GM21515 (cell line): ENCODE data around the gene ZNF423.
"Not testable (repeated sequence)": the region's sequence is repeated elsewhere in the genome, so short reads cannot be mapped to it uniquely, and the experiment has no call there.

ENCODE experiments used
- ATAC-seq: cut with Tn5 transposase; IDR thresholded peaks from one replicate; pipeline ENCODE4 v1.9.1; 2021; ENCODE audit not compliant: unreplicated experiment

Gene ZNF423

DNA sequence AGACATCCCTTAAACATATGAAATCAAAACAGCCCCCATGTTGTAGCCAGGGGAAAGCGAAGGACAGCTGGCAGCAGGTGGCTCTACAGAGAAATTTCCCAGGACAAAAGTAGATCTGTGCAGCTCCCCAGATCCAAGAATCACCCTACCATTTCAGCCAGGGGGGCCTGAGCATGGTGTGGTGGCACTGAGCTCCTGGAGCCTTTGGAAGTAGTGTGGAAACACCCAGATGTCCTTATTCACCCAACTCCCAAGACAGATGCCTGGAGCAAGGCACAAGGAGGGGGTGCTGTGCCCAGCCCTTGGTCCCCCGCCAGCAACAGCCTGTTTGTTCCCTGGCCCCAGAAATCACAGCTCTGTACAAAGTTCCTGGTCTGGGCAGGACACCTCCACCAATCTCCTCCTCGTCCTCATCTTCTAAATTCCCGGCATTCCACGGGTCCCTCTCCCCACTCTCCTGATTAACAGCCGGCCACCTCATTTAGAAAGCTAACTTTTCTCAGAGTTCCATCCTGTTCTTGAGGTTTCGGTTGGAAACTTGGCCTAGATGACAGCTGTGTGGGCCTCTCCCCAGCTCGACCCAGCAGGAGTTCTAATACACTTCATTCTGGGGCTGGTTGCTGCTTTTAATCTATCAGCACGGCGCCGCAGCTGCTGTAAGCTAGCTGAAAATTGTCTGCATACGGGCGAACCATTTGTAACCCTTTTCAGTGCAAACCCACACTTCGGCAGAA lies 291.2 kb downstream of the ZNF423 start:
- no peak for ATAC-seq

DNA sequence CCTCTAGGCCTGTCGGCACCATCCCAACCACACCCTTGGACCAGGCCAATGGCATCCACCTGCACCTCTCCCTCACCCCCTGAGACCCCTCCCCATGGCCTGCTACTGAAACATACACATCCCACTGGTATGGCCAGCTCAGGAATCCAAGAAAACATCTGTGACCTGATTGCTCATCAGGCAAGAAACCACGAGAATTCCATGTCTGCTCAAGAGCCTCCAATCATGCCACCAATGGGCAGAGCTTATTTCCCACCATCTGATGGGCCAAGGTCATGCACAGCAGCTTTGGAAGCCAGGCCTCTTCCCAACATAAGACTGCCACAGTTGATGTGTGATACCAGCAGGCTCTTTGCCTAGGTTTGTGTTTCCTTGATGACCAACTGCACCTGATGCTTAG lies 292.2 kb downstream of the ZNF423 start:
- ATAC-seq, result no peak

DNA sequence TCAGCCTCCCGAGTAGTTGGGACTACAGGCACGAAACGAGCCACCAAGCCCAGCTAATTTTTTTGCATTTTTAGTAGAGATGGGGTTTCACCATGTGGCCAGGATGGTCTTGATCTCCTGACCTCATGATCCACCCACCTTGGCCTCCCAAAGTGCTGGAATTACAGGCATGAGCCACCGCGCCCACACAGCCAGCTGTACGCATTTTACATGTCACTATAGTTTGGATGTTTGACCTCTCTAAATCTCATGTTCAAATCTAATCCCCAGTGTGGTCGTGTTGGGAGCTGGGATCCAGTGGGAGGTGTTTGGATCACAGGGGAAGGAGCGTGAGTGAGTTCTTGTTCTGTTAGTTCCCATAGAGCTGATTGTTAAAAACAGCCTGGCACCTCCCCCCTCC lies 293.0 kb downstream of the ZNF423 start:
- ATAC-seq, result not testable (repeated sequence)

DNA sequence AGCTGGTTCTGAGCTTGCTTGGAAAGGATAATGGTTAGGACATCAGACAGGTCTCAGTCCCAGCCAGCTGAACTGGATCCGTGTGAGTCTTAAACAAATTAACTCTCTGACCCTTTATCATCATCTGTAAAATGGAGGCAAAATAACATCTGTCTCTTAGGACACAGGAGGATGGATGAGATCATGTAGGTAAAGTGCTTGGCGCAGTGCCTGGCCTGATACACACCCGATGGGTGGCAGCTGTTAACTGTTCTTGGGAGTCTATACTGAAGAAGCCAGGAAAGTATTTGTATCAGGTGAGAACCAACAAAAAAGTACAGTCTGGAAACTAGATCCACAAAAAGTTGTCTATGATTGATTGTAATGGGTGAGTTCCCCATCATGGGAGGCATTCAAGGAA lies 293.7 kb downstream of the ZNF423 start:
- ATAC-seq, result no peak

DNA sequence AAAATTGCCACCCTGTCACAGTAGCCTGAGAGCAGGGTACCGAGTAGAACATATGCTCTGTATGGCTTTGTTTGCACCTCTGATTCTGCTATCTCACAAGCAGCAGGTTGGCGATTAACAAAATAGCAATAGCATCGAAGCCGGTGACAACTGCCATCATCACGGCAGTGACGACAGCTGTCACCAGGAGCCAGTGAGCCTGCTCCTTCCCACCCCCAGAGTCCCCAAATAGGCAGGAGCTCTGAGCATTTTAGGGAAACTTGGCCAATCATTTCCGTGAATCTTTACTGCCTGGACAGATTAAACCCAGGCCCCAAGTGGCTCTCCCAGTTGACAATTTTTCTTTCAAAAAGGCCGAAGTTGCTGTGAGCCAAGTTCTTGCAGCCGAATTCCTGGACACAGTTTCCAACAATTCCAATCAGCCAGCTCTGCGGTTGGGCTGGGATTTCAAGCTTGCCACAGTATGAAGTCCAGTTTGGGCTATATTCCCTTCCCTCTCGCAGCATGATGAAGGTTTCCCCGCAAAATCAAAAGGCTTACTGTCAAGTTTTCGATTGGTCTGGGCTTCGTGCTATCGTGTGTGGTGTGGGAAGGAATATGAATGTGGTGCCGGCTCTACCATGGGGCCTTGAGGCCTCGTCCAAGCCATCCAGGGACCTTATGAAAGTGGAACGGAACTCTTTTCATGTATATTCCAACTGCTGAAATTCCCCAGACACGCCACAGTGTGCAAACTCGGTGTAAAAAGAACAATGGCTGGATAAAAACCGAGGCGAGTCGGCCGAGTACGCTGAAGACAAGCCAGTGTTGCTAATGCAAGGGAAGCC lies 295.7 kb downstream of the ZNF423 start:
- no peak for ATAC-seq

DNA sequence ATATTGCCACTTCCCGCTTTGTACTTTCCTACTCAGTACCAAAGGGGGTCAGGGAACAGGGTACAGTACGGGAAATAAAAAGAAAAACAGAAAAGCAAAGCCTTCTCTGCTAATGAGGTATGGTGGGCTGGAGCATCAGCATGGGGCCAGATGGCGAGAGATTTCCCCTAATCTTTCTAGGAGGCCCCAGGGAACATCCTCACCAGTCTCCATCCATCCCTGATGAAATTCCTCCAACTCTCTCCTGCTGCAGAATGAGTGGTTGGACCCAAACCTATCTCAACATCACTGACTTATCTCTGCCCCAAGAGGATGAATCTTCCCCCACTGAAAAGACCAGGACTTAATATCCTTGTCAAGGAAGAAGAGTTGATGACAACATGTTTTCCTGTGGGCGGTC lies 296.7 kb downstream of the ZNF423 start:
- ATAC-seq, result no peak

DNA sequence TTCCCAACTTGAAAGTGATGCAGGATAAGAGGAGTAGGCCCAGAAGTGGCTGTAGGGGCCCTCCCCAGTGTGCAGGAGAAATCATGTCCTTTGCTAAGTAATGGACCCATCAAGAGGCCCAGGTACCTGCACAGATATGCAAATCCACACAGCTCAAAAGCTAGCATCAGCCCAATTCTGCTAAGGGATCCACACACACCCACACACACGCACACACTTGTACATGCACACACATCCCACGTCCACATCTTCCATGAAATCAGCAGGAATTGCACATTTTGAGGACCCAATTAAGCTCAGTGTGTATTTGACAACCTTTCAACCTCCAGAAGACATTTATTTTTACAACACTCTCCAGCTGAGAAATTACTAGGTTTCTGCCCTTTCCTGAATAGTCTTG lies 297.5 kb downstream of the ZNF423 start:
- ATAC-seq, result no peak

DNA sequence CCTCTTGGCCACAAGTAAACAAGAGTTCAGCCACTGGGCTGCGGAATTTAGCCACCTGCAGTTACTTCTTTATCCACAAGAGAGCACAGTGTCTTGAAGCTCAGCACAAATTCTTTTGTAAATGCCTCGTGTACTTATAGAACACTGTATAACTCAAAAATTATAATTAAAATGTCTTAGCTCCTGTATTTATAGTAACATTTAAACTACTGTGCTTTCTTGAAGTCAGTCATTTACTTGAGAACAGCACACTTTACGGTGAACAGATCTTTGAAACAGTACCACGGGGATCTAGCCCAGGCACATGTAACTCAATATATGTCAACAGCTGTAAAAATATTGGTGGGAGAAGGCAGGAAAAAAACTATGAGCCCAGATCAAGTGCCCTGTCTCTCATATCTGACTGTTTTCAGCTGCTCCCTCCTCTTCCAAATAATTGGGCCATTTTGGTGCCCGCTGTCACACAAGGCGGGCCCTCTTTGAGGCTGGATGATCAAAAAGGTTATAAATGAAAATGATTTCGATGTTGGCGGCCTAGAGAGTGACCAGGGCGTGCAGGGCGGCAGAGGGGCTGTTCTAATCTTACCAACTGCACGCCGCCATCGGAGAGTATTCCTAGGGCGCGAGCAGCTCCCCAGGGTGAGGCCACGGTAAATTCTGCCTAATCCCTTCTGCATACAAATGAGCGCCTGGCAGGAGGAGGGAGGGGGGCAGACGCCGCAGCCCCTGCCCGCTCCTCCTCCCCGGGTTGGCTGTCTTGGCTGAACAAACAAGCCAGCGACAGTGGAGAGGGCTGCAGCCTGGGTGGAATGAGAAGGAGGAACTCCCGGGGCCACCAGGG lies 299.1 kb downstream of the ZNF423 start:
- ATAC-seq, result no peak

DNA sequence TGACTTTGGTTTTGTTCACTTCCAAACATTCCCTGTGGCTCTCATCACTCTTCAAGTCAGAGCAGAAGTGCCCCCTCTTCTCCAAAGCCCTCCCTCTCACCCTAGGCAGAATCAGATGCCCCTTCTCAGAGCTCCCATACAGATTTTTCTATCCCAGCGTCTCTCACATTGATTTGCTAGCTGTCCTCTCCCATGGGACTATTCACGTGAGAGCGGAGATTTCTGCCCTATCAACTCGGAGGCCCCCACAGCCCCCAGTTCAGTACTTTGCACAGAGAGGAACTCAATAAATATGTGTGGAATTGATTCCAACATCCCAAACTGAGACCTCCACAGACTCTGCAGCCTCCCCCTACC lies 299.7 kb downstream of the ZNF423 start:
- no peak for ATAC-seq

DNA sequence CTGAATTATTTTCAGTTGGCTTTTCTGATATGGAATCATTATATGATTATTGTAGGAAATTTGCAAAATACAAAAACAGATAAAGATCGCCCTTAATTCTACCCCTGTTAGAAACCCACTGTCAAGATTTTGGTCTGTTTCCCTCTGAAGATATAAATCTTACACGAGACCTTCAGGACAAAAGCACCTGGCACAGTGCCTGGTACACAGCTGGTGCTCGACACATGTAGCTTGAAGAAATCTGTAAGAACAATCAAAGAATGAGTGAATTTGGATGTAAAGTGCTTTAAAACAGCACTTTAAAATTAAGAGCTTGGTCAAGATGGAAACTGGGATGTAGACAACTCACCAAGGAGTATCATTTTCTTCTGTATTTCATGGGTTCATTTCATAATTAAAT lies 301.2 kb downstream of the ZNF423 start:
- no peak for ATAC-seq

DNA sequence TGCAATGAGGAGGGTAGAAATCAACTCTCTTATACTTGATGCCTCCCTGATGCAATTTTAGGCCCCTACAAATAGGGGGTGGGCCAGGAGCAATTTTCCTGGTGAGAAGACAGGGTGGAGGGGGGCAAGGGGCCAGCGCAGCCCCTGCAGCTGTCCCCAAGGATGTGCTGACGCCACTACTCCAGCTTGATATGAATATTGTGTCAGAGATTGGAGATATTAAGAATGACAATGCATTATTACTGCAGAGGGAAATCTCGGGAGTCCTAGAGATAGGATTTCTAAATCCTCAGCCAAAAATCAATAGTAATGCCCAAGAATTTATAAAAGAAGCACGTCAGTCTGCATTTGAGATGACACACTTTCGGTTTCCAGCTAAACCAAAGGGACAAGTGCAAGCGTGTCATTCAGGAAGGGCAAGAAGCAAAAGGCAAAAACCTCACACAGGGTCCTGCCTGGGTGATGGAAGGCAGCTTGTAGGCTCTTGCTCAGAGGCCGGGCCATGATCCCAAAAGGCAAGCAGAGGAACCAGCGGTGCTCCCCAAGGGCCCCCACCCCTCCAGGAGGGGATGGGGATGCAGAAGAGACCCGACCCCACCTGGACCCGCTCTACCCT lies 303.5 kb downstream of the ZNF423 start:
- no peak for ATAC-seq

DNA sequence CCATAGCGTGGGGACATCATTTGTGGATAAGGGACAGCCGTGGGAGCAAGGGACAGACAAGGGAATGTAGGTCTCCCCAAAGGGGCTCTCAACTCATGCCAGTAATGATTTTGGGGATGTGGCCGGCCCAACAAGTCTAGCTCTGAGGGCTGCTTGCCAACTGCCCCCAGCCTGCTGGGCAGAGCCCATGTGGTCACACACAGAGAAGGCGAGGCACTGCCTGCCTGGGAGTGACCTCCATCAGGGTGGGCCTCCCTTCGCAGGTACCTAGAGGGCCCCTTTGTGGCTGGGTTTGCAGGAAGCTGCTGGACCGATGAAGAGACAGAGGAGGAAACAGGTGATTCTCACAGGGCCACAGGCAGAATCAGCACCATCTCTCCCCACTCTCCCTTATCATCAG lies 305.2 kb downstream of the ZNF423 start:
- no peak for ATAC-seq

DNA sequence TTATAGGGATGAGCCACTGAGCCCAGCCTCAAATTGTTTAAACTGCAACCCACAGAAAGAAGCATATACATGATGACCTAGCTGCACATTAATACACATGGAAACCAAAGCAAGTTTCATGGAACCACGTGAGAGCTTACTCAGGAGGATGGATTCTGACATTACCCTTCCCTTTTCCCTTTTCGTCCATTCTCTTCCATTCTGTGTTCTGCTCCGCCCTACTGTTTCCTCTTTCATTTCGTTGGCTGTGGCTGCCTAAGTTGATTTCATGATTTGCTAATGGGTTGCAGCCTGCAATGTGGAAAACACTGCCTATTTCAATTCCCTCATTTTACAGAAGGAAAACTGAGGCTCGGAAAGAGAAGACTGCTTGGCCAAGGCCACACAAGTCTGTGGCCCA lies 305.8 kb downstream of the ZNF423 start:
- ATAC-seq, result no peak

DNA sequence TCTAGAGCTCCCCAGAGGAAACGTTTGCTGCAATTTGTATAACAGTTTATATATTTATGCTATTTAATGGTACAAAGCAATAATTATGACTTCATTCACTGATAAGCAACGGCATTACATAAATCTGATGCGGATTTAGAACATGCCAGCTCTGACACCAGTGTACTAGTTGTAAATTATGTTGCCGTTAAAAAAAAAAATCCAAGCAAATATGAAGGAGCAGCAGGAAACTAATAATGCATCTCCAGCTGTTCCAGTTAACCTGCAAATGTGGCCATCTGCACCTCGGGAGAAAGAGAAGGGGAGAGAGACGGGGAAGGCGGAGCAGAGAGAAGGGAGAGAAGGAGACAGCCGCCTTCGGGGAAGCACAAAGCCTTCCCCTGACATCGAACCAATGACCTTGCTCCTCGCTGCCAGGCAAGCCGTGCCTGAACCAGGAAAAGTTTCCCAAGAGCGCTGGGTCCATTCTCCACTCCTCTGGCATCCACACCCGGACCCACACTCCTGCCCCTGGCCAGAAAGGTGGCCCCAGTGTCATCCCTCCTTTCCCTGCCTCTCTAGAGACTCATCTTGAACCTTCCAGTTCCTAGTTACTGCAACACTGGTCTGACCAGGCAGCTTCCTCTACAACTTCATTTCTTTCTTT lies 307.5 kb downstream of the ZNF423 start:
- ATAC-seq, result no peak

DNA sequence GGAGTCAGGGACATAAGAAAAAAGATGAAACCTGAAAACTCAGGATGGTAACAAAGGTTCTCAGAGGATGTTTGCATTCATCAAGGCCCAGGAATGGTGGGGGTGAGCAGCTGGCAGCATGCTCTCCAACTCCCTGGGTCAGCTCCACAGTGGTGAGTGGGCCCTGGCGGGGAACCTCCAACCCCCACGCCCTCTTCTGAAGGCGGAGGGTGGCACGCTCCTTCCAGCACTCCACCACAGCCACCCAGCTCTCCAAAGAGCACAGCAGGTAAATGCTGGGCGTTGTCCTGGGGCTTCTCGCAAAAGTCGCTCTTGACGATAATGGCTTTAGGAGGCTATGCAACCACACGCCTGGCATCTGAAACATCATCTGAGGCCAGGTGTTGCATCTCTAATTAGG lies 308.5 kb downstream of the ZNF423 start:
- ATAC-seq, result no peak

DNA sequence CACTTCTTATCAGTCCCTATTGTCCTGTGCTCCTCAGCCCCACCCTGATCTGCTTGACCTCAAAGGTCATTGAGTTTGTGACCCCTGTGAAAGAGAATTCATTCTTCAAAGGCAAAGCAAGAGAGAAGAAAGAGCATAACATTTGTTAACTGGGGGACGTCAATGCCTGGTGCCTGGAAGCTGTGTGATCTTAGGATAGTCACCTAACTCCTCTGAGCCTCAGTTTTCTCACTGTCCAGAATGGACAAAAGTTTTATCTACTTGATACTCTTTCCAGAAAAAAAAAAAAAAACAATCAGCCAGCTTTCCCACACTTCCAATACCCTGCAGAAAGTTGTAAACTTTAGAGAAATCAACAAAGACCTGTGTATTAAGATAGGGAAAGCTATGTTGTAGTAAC lies 309.2 kb downstream of the ZNF423 start:
- no peak for ATAC-seq

DNA sequence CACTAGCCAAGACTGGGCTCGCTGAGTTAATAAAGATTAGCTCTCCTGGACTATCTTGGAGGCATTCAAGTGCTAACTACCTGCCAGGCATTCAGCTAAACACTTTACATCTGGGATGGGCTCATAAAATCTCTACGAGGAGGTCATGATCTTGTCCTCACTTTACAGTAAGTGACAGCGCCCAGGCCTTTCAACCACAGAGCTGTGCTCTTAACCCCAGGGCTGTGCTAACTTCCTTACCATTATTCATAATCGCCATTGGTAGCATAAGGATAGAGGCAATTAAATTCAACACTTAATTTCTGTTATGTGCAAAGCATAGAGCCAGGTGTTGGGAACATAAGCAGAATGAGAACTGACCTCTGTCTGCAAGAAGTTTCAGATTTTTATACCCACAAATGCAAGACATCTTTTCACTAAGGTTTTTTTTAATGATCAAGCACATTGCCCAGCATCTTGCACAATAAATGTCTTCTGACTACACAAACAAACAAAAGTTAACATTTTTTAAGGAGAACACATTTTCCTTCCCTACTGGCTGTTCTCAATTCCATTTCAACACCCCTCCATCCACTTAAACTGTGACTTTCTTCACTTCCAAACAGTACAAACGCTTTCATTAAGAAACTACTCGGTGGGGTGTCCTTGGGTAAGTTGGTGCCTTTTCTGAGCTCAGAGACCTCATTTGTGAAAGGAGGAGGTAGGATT lies 310.0 kb downstream of the ZNF423 start:
- no peak for ATAC-seq

DNA sequence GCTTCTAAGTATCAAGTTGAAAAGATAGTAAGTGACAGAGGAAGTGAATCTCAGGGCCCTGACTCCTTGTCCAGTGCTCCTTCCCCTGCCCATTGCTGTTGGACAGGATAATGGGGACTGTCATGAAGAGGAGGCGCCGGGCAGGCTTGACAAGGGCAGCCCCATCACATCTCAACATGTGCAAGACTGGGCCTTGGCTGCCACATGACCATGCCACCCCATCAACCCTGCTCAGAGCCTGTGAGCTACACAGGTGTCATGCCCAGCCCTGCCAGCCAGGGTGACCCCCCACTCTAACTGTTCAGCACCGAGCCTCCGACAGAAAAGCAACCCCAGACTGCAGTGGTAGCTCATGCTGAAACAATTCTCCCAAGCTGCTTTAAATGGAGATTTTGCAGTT lies 310.7 kb downstream of the ZNF423 start:
- no peak for ATAC-seq

DNA sequence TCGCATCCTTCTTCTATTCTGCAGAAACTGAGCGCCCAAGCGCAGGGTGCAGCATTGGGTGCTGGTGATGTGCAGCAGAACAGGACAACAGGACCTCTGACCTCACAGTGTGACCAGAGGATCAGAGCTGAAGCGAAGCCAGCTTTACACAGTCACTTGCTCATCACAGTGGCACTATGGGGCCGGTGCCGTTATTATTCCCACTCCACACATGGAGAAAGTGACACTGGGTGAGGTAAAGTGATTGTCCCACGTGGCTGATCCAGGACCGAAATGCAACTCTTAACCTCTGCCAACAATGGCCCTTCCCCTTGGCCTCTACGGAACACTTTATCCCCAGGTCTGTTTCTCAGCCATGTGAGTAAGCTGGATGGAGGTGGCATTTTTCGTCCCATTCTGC lies 311.1 kb downstream of the ZNF423 start:
- ATAC-seq, result no peak

DNA sequence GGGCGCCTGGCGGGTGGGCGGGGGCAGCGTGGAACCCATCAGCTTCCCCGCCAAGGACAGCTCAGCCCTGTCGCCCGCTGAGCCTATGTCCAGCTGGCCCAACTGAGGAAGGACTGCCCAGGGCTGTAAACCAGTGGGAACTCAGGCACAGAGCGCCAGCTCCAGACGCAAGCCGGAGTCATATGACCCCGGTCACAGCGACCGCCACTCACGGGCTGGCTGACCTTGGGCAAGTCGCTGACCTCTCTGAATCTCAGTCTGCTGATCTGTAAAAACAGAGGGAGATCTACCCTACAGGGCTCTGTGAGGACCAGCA lies 312.3 kb downstream of the ZNF423 start:
- ATAC-seq, result no peak
